Small intestine (tissue), 7 donors: ENCODE data around the gene AKR1C1. TPM values are rescaled to one million over a fixed set of nuclear protein-coding genes. Genes with fewer than 3 reads are reported as not detected.
"Not testable (repeated sequence)": the region's sequence is repeated elsewhere in the genome, so short reads cannot be mapped to it uniquely, and the experiment has no call there.

Experiments
- DNase-seq, 2 donors: peaks; one replicate each; pipeline versions ENCODE4 v3.0.0 to v3.0.0-alpha.2; 2013
- FAIRE-seq: peaks from 2 replicates; lab custom pipeline; 2012; peaks lifted over from hg19 to GRCh38; lab: Jason Lieb, UNC
- H3K27ac ChIP-seq, 3 donors: one replicate each; pipeline ENCODE4 v1.5.1; 2013; ENCODE audit warnings: low read length in 2 of 3, mild to moderate bottlenecking in 2 of 3, control low read depth in 1 of 3, inconsistent platforms in 1 of 3, low read depth in 1 of 3, moderate library complexity in 1 of 3
- H3K27me3 ChIP-seq, 3 donors: one replicate each; pipeline ENCODE4 v1.6.1; 2013; ENCODE audit warnings: low read length in 3 of 3, inconsistent platforms in 1 of 3; ENCODE audit not compliant: control insufficient read depth in 3 of 3, insufficient read depth in 3 of 3
- H3K36me3 ChIP-seq, 3 donors: one replicate each; pipeline ENCODE4 v1.6.1; 2013; ENCODE audit warnings: low read length in 3 of 3, inconsistent platforms in 1 of 3, low read depth in 1 of 3, mild to moderate bottlenecking in 1 of 3, moderate library complexity in 1 of 3; ENCODE audit not compliant: control insufficient read depth in 3 of 3, insufficient read depth in 2 of 3
- H3K4me1 ChIP-seq, 3 donors: one replicate each; pipeline ENCODE4 v1.6.1; 2013; ENCODE audit warnings: low read length in 2 of 3, inconsistent platforms in 1 of 3, low read depth in 1 of 3, mild to moderate bottlenecking in 1 of 3, moderate library complexity in 1 of 3; ENCODE audit not compliant: control insufficient read depth in 3 of 3, insufficient read depth in 2 of 3
- H3K4me3 ChIP-seq, 3 donors: one replicate each; pipeline ENCODE4 v1.5.1; 2013; ENCODE audit warnings: low read length in 3 of 3, control low read depth in 1 of 3, inconsistent platforms in 1 of 3, low read depth in 1 of 3, mild to moderate bottlenecking in 1 of 3, moderate library complexity in 1 of 3
- H3K9me3 ChIP-seq, 2 donors: one replicate each; pipeline ENCODE4 v1.6.1; 2013; ENCODE audit warnings: low read depth in 1 of 2, low read length in 1 of 2; ENCODE audit not compliant: control insufficient read depth in 2 of 2, insufficient read depth in 1 of 2
- WGBS, 3 donors: extraction: QIAGEN DNeasy Blood & Tissue Kit; methylation state at CpG; one replicate each; pipeline ENCODE4 v1.1.7; 2013; 5-methylcytosine and 5-hydroxymethylcytosine counted together
- polyA plus RNA-seq, 4 donors: library from polyadenylated mRNA; stranded (reverse) in 3 of 4; unstranded in 1 of 4; fragments of 200-250 nt in 3 of 4; fragments of 120-200 nt in 1 of 4; gene quantifications; one replicate each; pipeline versions ENCODE4 v1.2.1 to v1.2.3, GENCODE V29; 2013
- donor health status: healthy with polysubstance abuse.
- donor health status: control.
- donor health status: control.
- donor health status: Bipolar disorder and iron deficiency.
- donor health status: healthy.

The AKR1C1 gene
- polyA plus RNA-seq, 4 donors: 10.8 to 68.0 (median 24.9) TPM

- no peak overlapping the region for H3K27ac ChIP-seq
- no peak overlapping the region for H3K4me3 ChIP-seq
- H3K36me3 ChIP-seq: no peaks in the 10 kb centered on the region
- no peaks in the 10 kb centered on the region for H3K4me1 ChIP-seq
- 73 to 90% (median 80%) methylated on average over 5 of the region's 5 CpGs for WGBS, 3 donors
- H3K27me3 ChIP-seq: no peaks in the 10 kb centered on the region
- no peaks in the 10 kb centered on the region for H3K9me3 ChIP-seq
- DNase-seq (no peak), FAIRE-seq (no peak)
Observed at GRCh38 chr10:4998671-4999070, 35.5 kb downstream of the AKR1C1 start.

DNA sequence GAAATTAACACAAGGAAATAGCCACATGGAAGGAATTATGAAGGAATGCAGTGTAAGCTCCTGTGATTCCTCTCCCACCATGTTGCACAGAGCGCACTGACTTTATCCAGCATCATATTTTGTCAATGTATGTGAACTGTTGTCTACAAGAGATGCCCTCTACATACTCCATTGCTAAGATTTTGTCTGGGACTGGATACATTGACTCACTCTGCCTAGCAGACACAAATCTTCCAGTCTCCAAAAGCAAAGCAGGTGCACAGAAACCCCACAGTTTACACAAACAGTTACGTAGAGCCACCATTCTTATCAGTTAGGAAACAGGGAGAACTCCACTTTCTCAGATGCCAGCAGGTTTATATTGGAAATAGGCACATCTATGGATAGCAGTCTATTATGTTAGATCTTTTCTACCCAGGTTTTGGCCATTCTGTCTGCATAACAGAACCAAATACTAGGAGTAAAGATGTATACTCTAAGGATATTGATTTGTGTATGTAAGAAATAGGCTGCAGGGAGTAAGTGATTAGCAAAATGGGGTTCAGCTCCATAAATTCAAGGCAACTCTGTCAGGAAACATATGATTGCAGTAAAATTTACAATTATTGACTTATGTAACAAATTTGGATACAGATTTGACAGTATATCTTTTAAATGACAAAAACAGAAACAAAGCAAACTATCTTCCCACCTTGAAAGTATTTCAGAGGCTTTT lies 39.0 kb downstream of the AKR1C1 start:
- Histone ChIP-seq H3K36me3 (no peaks in the 10 kb centered on the region), H3K4me3 (no peak overlapping the region), H3K9me3 (no peaks in the 10 kb centered on the region), H3K27ac (no peak overlapping the region), H3K4me1 (no peaks in the 10 kb centered on the region), H3K27me3 (no peaks in the 10 kb centered on the region)
- 90 to 94% (median 92%) methylated on average over 2 of the region's 2 CpGs for WGBS, 3 donors
- FAIRE-seq: no peak
- DNase-seq: no peak

GRCh38 chr10:5003127-5004029 lies 40.2 kb downstream of the AKR1C1 start, which contains the start of gene AKR1C2:
Gene AKR1C2, minus strand, starts transcription at chr10:5003857. Its CDS starts 22 bp downstream, at chr10:5003835.
- H3K27me3 ChIP-seq, H3K36me3 ChIP-seq, H3K4me1 ChIP-seq, H3K4me3 ChIP-seq, H3K27ac ChIP-seq, H3K9me3 ChIP-seq: not testable (repeated sequence)
- DNase-seq (peak; percentile 26 to 50), FAIRE-seq (peak; percentile 68)
- WGBS, 3 donors: 42 to 50% (median 43%) methylated on average over 6 to 7 of the region's 10 CpGs

DNA sequence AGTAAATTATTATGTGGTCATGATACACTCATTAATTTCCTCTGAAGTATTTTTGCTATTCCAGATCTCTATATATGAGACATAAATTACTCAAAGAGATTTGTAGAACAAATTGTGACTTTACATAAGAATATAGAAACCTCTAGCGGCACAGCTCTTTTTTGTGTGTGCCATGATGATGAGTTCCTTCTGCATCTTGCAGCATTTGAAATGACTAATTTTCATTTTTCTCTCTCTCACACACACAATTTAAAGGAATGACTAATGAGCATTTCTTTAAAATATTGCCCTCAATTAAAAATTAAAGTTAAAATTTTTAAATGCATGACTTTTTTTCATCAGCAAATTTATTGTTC lies 40.8 kb downstream of the AKR1C1 start:
- DNase-seq, H3K4me1 ChIP-seq, H3K36me3 ChIP-seq, H3K27ac ChIP-seq, H3K9me3 ChIP-seq, H3K4me3 ChIP-seq, FAIRE-seq, H3K27me3 ChIP-seq: not testable (repeated sequence)
- WGBS, 3 donors: 0% methylated on average over 1 of the region's 1 CpG

GRCh38 chr10:5004501-5004900 lies 41.3 kb downstream of the AKR1C1 start:
- not testable (repeated sequence) for DNase-seq, H3K36me3 ChIP-seq, H3K27me3 ChIP-seq, H3K4me3 ChIP-seq, H3K27ac ChIP-seq, H3K9me3 ChIP-seq, FAIRE-seq, H3K4me1 ChIP-seq

GRCh38 chr10:5008857-5009548 lies 45.8 kb downstream of the AKR1C1 start:
- H3K27me3 ChIP-seq, DNase-seq, FAIRE-seq, H3K4me1 ChIP-seq, H3K27ac ChIP-seq, H3K4me3 ChIP-seq, H3K36me3 ChIP-seq, H3K9me3 ChIP-seq: not testable (repeated sequence)
- WGBS, 3 donors: 30 to 62% (median 49%) methylated on average over 4 of the region's 4 CpGs

DNA sequence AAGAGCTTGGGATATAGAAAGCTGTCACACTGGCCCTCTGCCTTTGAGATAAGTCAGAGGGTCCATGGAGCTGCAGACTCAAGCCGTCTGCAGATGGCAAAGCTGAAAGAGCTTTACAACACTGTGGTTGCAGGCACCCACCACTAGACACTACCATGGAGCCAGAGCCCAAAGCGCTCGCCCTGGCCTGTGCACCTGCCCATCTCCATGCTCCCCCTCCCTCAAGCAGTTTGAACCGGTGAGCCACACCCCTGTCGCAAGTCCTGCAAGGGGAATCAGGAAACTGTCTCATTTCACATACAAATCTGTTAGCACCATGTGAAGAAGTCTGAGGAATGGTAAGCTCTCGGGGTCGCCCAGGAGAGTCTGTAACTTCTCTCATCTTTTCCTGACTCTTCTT lies 46.8 kb downstream of the AKR1C1 start:
- not testable (repeated sequence) for H3K9me3 ChIP-seq, H3K36me3 ChIP-seq, H3K4me3 ChIP-seq, H3K4me1 ChIP-seq, FAIRE-seq, DNase-seq, H3K27ac ChIP-seq, H3K27me3 ChIP-seq
- 63 to 72% (median 70%) methylated on average over 4 to 6 of the region's 7 CpGs for WGBS, 3 donors

DNA sequence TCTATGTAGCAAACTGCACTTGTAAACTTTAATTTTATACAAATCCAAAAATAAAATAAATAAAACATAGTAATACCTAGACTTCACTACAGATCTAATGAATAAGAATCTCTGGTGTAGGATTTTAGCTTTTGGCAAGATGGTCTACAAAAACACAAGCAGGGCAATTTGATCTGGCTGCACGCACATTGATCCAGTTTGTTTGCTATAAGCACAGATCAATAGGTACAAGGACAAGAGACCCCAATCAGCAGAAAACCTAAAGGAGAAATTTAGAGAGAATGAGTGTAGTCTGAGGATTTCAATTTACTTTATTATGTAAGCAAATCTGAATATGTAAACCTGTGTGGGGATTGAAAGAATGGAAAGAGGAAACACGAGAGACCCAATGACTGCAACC lies 48.2 kb downstream of the AKR1C1 start:
- FAIRE-seq, H3K27me3 ChIP-seq, H3K27ac ChIP-seq, H3K4me1 ChIP-seq, H3K4me3 ChIP-seq, H3K9me3 ChIP-seq, DNase-seq, H3K36me3 ChIP-seq: not testable (repeated sequence)
- WGBS, 3 donors: 90 to 97% (median 93%) methylated on average over 2 of the region's 2 CpGs
